Measurements from ENCODE around the gene DMRTA2. TPM values are rescaled to one million over a fixed set of nuclear protein-coding genes. Genes with fewer than 3 reads are reported as not detected.

Gene DMRTA2
- total and polyA plus RNA-seq, 2 of the 4 experiments (the other 2 are of a cell fraction) = 0.02 TPM; not detected in 1

DNA sequence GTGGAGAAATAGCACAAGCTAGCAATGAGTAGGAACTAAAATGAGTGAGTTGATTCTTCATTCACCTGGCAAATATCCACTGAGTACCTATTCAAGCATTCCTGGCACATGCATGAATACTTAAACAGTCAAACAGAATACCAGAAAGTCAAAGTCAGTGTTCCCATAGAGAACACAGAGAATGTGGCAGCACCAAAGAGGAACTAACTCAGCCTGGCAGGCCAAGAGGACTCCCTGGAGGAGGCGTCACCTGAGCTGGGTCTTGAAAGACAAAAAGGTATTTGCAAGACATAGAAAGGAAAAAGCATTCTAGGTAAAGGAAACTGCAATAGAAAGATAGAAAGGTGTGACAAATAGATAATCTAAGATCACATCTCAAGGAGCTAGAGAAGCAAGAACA, 49.7 kb downstream of the DMRTA2 start:
- Histone ChIP-seq H2BK15ac (ENCODE audit: low read depth, low read length) (no peak overlapping the region), H4K5ac (ENCODE audit: low read depth, low read length) (no peak overlapping the region), H3K9ac (ENCODE audit: low read depth, low read length) (no peak overlapping the region), H3K23ac (ENCODE audit: low read depth, low read length) (no peak overlapping the region), H2AFZ (replicated peaks; ENCODE audit: low read length, poor library complexity) (no peak overlapping the region), H3K18ac (ENCODE audit: low read depth, low read length) (no peak overlapping the region), H3K9me1 (ENCODE audit: insufficient read depth, low read length) (0 out of 2 replicates have a peak, but pooled peaks cover 2% of the 10 kb centered on the region), H3K9me3 (ENCODE audit: control insufficient read depth, insufficient read depth, low read length) (no peaks in the 10 kb centered on the region), H3K56ac (ENCODE audit: extremely low read depth, insufficient read depth, low read length) (no peak overlapping the region), H4K91ac (ENCODE audit: insufficient read depth, low read depth, low read length) (no peak overlapping the region), H2BK120ac (ENCODE audit: low read depth, low read length) (no peak overlapping the region), H3K4me2 (ENCODE audit: low read depth, low read length) (no peak overlapping the region), H3K27ac (ENCODE audit: insufficient read depth, low read length) (no peak overlapping the region), H3K36me3 (ENCODE audit: control insufficient read depth, insufficient read depth, low read length) (no peaks in the 10 kb centered on the region), H2BK20ac (ENCODE audit: low read depth, low read length) (no peak overlapping the region), H3K27me3 (ENCODE audit: control insufficient read depth, insufficient read depth, low read length) (peaks cover 7% of the 10 kb centered on the region), H3K79me1 (ENCODE audit: low read depth in 1 of 2, low read length in 2 of 2) (no peaks in the 10 kb centered on the region), H2AK9ac (replicated peaks; ENCODE audit: low read depth, low read length, poor library complexity) (no peak overlapping the region), H3K4ac (ENCODE audit: low read depth, low read length) (no peak overlapping the region), H3K4me1 (ENCODE audit: control insufficient read depth, insufficient read depth, low read length) (no peaks in the 10 kb centered on the region), H4K20me1 (ENCODE audit: insufficient read depth, low read length) (no peaks in the 10 kb centered on the region), H3K14ac (replicated peaks; ENCODE audit: low read depth, low read length) (no peak overlapping the region), H4K8ac (ENCODE audit: low read depth in 2 of 2, low read length in 2 of 2) (no peak overlapping the region), H3K4me3 (ENCODE audit: insufficient read depth, low read depth, low read length) (no peak overlapping the region), H2AK5ac (ENCODE audit: low read depth, low read length) (no peak overlapping the region), H2BK5ac (ENCODE audit: low read depth, low read length, poor library complexity, severe bottlenecking) (no peak overlapping the region)
- CTCF ChIA-PET = no interaction called here
- in situ Hi-C loops (cut with MboI; ENCODE audit: low sequenced_read_pairs) = loop anchor here (10.0 to 25.0 kb wide), 2 partner anchors 351 to 814 kb away; no protein-coding TSS in a partner anchor
- no TSS peak for BruUV-seq (replicated peaks)
- TF ChIP-seq, protein P1, sequence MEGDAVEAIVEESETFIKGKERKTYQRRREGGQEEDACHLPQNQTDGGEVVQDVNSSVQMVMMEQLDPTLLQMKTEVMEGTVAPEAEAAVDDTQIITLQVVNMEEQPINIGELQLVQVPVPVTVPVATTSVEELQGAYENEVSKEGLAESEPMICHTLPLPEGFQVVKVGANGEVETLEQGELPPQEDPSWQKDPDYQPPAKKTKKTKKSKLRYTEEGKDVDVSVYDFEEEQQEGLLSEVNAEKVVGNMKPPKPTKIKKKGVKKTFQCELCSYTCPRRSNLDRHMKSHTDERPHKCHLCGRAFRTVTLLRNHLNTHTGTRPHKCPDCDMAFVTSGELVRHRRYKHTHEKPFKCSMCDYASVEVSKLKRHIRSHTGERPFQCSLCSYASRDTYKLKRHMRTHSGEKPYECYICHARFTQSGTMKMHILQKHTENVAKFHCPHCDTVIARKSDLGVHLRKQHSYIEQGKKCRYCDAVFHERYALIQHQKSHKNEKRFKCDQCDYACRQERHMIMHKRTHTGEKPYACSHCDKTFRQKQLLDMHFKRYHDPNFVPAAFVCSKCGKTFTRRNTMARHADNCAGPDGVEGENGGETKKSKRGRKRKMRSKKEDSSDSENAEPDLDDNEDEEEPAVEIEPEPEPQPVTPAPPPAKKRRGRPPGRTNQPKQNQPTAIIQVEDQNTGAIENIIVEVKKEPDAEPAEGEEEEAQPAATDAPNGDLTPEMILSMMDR (conservative IDR thresholded peaks at IDR 0.05; ENCODE audit: low read depth, low read length) = no peak
- TF ChIP-seq BHLHE40 (IDR thresholded peaks at IDR 0.05; ENCODE audit: low read depth, low read length) (no peak), RFX5 (IDR thresholded peaks at IDR 0.05; ENCODE audit: low read depth, low read length) (no peak), POLR2A (IDR thresholded peaks at IDR 0.05; ENCODE audit: low read depth, low read length) (no peak), RAD21 (IDR thresholded peaks at IDR 0.05; ENCODE audit: low read length) (no peak), RCOR1 (IDR thresholded peaks at IDR 0.05; ENCODE audit: insufficient replicate concordance, low read length) (no peak), MXI1 (IDR thresholded peaks at IDR 0.05; ENCODE audit: borderline replicate concordance, low read depth, low read length) (no peak), NFE2L2 (IDR thresholded peaks at IDR 0.05; ENCODE audit: low read depth, low read length) (no peak), SMC3 (IDR thresholded peaks at IDR 0.05; ENCODE audit: low read depth, low read length) (no peak), MAZ (IDR thresholded peaks at IDR 0.05; ENCODE audit: borderline replicate concordance, low read depth, low read length) (no peak), FOS (IDR thresholded peaks at IDR 0.05; ENCODE audit: low read depth, low read length) (no peak), CHD1 (IDR thresholded peaks at IDR 0.05; ENCODE audit: low read depth, low read length) (no peak), CEBPB (IDR thresholded peaks at IDR 0.05; ENCODE audit: low read depth, low read length) (no peak)
- TF ChIP-seq, protein P2, sequence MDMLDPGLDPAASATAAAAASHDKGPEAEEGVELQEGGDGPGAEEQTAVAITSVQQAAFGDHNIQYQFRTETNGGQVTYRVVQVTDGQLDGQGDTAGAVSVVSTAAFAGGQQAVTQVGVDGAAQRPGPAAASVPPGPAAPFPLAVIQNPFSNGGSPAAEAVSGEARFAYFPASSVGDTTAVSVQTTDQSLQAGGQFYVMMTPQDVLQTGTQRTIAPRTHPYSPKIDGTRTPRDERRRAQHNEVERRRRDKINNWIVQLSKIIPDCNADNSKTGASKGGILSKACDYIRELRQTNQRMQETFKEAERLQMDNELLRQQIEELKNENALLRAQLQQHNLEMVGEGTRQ (IDR thresholded peaks at IDR 0.05; ENCODE audit: low read depth, low read length) = no peak
- TF ChIP-seq, protein P3, sequence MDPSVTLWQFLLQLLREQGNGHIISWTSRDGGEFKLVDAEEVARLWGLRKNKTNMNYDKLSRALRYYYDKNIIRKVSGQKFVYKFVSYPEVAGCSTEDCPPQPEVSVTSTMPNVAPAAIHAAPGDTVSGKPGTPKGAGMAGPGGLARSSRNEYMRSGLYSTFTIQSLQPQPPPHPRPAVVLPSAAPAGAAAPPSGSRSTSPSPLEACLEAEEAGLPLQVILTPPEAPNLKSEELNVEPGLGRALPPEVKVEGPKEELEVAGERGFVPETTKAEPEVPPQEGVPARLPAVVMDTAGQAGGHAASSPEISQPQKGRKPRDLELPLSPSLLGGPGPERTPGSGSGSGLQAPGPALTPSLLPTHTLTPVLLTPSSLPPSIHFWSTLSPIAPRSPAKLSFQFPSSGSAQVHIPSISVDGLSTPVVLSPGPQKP (IDR thresholded peaks at IDR 0.05; ENCODE audit: borderline replicate concordance, low read depth, low read length) = no peak
- dilution Hi-C loops (cut with HindIII; ENCODE audit: low sequenced_read_pairs, unreplicated experiment) = no loop called here
- ATAC-seq (ENCODE audit: low read depth) (no peak), DNase-seq (no peak)
- intact Hi-C loops (cut with micrococcal nuclease) = no loop called here
- POLR2A ChIA-PET (ENCODE audit: unreplicated experiment) = no interaction called here
- WGBS, 2 experiments (ENCODE audit: extremely low coverage in 2 of 2, insufficient read length in 1 of 2) = no CpG with 5 or more reads among the region's 1 CpG

Data from IMR-90 (cell line).